GM23338 (cell line): ENCODE data around the gene EEPD1.
A peak's percentile ranks its signal among the peaks of the same experiment; 100 is the strongest.

Experiments used
- CREB1 ChIP-seq: fragments of 250-450 bp; sonication (Bioruptor Pico); IDR thresholded peaks from 2 replicates; pipeline ENCODE4 v1.5.0; 2020; ENCODE audit warnings: low read depth, mild to moderate bottlenecking, moderate library complexity
- ETS1 ChIP-seq: IDR thresholded peaks from 2 replicates; pipeline ENCODE4 v1.6.1; 2016; ENCODE audit warnings: antibody characterized with exemption
- EZH2 ChIP-seq: fragments of 200-600 bp; sonication (generic); IDR thresholded peaks from one replicate; pipeline ENCODE4 v1.8.0; 2017; ENCODE audit warnings: antibody characterized with exemption, mild to moderate bottlenecking, low read depth; ENCODE audit not compliant: unreplicated experiment
- EZH2phosphoT487 ChIP-seq: fragments of 200-600 bp; sonication (generic); IDR thresholded peaks from one replicate; pipeline ENCODE4 v1.8.1; 2018; ENCODE audit warnings: antibody characterized with exemption; ENCODE audit not compliant: unreplicated experiment
- JUNB ChIP-seq: IDR thresholded peaks from one replicate; pipeline ENCODE4 v1.6.1; 2016; ENCODE audit warnings: antibody characterized with exemption; ENCODE audit not compliant: unreplicated experiment
- NANOG ChIP-seq: IDR thresholded peaks from 2 replicates; pipeline ENCODE4 v1.6.1; 2016; ENCODE audit warnings: antibody characterized with exemption, borderline replicate concordance
- POLR2AphosphoS5 ChIP-seq: IDR thresholded peaks from 2 replicates; pipeline ENCODE4 v1.6.1; 2016; ENCODE audit warnings: antibody characterized with exemption, low read depth
- STAT1 ChIP-seq: IDR thresholded peaks from one replicate; pipeline ENCODE4 v1.6.1; 2016; ENCODE audit warnings: antibody characterized with exemption; ENCODE audit not compliant: unreplicated experiment
- ZNF114 ChIP-seq: fragments of 250-450 bp; sonication (Bioruptor Pico); IDR thresholded peaks from 2 replicates; pipeline ENCODE4 v1.5.0; 2020; ENCODE audit warnings: mild to moderate bottlenecking, moderate library complexity
- ZNF331 ChIP-seq: fragments of 250-450 bp; sonication (Bioruptor Pico); IDR thresholded peaks from 2 replicates; pipeline ENCODE4 v1.5.0; 2020; ENCODE audit warnings: low read depth, mild to moderate bottlenecking, moderate library complexity
- TF ChIP-seq, protein P1 (sequence below), 2 experiments: fragments of 200-600 bp in 1 of 2; sonication (generic) in 1 of 2; conservative IDR thresholded peaks; 2 replicates each; pipeline versions ENCODE4 v1.5.1 to v1.6.1; 2016 to 2017; ENCODE audit warnings: antibody characterized with exemption in 2 of 2, low read depth in 2 of 2, mild to moderate bottlenecking in 2 of 2, moderate library complexity in 1 of 2
- TF ChIP-seq, protein P2 (sequence below): IDR thresholded peaks from one replicate; pipeline ENCODE4 v1.6.1; 2018; ENCODE audit warnings: antibody characterized with exemption; ENCODE audit not compliant: unreplicated experiment

DNA sequence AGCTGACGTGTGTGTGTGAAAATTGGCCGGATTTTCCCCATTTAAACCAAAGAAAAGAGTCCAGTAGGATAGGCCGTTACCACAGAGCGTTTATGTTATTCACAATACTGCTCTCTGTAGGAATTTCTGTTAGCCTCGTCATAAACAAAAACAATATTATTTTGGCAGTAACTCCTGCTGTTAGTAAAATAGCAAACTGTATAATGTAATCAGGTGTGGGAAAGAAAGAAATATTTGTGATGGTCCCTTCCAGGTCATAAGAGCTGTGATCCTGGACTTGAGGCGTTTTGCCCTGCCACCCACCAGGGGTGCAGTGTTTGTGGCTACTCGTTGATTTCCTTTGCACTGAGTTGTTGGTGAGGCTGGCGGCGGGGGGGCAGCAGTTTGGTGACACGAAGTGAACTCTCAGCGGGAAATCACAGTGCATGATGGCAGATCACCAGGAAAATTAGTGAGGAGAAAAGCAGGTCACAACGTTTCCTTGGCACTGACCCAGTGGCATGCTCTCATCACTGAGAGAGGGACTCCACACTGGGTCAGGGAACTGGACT lies 2.8 kb downstream of the EEPD1 start:
- TF ChIP-seq, protein P1, sequence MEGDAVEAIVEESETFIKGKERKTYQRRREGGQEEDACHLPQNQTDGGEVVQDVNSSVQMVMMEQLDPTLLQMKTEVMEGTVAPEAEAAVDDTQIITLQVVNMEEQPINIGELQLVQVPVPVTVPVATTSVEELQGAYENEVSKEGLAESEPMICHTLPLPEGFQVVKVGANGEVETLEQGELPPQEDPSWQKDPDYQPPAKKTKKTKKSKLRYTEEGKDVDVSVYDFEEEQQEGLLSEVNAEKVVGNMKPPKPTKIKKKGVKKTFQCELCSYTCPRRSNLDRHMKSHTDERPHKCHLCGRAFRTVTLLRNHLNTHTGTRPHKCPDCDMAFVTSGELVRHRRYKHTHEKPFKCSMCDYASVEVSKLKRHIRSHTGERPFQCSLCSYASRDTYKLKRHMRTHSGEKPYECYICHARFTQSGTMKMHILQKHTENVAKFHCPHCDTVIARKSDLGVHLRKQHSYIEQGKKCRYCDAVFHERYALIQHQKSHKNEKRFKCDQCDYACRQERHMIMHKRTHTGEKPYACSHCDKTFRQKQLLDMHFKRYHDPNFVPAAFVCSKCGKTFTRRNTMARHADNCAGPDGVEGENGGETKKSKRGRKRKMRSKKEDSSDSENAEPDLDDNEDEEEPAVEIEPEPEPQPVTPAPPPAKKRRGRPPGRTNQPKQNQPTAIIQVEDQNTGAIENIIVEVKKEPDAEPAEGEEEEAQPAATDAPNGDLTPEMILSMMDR (conservative IDR thresholded peaks at IDR 0.05; ENCODE audit: low read depth in 2 of 2): 0 out of 4 replicates have a peak, but pooled peaks of 1 of the 2 experiments have one; percentile 13
- TF ChIP-seq, protein P2, sequence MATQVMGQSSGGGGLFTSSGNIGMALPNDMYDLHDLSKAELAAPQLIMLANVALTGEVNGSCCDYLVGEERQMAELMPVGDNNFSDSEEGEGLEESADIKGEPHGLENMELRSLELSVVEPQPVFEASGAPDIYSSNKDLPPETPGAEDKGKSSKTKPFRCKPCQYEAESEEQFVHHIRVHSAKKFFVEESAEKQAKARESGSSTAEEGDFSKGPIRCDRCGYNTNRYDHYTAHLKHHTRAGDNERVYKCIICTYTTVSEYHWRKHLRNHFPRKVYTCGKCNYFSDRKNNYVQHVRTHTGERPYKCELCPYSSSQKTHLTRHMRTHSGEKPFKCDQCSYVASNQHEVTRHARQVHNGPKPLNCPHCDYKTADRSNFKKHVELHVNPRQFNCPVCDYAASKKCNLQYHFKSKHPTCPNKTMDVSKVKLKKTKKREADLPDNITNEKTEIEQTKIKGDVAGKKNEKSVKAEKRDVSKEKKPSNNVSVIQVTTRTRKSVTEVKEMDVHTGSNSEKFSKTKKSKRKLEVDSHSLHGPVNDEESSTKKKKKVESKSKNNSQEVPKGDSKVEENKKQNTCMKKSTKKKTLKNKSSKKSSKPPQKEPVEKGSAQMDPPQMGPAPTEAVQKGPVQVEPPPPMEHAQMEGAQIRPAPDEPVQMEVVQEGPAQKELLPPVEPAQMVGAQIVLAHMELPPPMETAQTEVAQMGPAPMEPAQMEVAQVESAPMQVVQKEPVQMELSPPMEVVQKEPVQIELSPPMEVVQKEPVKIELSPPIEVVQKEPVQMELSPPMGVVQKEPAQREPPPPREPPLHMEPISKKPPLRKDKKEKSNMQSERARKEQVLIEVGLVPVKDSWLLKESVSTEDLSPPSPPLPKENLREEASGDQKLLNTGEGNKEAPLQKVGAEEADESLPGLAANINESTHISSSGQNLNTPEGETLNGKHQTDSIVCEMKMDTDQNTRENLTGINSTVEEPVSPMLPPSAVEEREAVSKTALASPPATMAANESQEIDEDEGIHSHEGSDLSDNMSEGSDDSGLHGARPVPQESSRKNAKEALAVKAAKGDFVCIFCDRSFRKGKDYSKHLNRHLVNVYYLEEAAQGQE: no peak
- TF ChIP-seq EZH2 (no peak), POLR2AphosphoS5 (no peak), ETS1 (no peak), JUNB (no peak), ZNF331 (CRISPR knock-in tag) (no peak), ZNF114 (CRISPR knock-in tag) (no peak), STAT1 (no peak), EZH2phosphoT487 (no peak), CREB1 (no peak), NANOG (no peak)
